ENCODE results near the gene IFRD1.

The IFRD1 gene

GRCh38 chr7:112410092-112410491, 40.2 kb upstream of the IFRD1 start:
- Histone ChIP-seq H2AFZ (no peak overlapping the region), H3K27me3 (ENCODE audit: control insufficient read depth, insufficient read depth, low read length) (no peaks in the 10 kb centered on the region), H3K9ac (no peak overlapping the region), H3K4me2 (ENCODE audit: low read length) (no peak overlapping the region), H3K4me1 (no peaks in the 10 kb centered on the region), H3K36me3 (ENCODE audit: control insufficient read depth, insufficient read depth, low read length) (no peaks in the 10 kb centered on the region), H3K9me3 (ENCODE audit: control insufficient read depth, low read length) (no peaks in the 10 kb centered on the region), H3K27ac (no peak overlapping the region), H3K4me3 (ENCODE audit: low read depth, low read length) (no peak overlapping the region), H3K79me2 (no peaks in the 10 kb centered on the region)
- no peak for TF ChIP-seq CTCF (IDR thresholded peaks at IDR 0.05)

- Histone ChIP-seq H3K36me3 (ENCODE audit: control insufficient read depth, insufficient read depth, low read length) (no peaks in the 10 kb centered on the region), H3K9me3 (ENCODE audit: control insufficient read depth, low read length) (no peaks in the 10 kb centered on the region), H2AFZ (no peak overlapping the region), H3K79me2 (no peaks in the 10 kb centered on the region), H3K4me1 (no peaks in the 10 kb centered on the region), H3K27ac (no peak overlapping the region), H3K4me2 (ENCODE audit: low read length) (no peak overlapping the region), H3K27me3 (ENCODE audit: control insufficient read depth, insufficient read depth, low read length) (no peaks in the 10 kb centered on the region), H3K4me3 (ENCODE audit: low read depth, low read length) (no peak overlapping the region), H3K9ac (no peak overlapping the region)
- TF ChIP-seq CTCF (IDR thresholded peaks at IDR 0.05) = peak; percentile 55
Observed at GRCh38 chr7:112411186-112411795, 39.0 kb upstream of the IFRD1 start.

DNA sequence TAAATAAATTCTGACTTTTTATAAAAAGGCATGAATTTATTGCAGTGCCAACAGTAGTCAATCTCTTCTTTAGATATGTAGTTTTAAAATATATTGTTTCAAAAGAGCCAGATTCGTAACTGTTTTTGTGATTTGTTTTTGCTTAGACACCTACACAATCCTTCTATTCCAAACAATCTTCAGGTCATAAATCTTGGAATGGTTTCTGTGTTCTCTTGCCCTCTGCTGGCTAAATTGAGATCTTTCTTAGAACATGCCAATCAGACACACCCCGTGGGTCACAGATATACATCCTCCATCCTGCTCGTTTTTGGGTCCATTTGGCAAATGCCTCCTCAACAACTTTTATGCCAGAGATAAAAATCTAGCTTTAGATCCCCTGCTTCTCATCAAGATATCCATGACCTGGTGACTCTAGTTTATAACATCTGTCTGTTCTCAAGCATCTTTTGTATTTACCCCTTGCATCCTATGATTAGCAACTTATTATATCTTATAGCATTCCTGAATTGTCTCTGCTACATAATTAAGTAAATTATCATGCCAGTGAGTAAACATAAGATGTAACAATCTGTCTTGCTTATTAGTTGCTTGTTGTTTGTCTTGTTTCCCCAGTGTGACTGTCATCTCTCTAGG, 35.3 kb upstream of the IFRD1 start:
- H3K79me2 ChIP-seq = no peaks in the 10 kb centered on the region
- no peaks in the 10 kb centered on the region for H3K36me3 ChIP-seq (ENCODE audit: control insufficient read depth, insufficient read depth, low read length)
- H3K27ac ChIP-seq = no peak overlapping the region
- no peak overlapping the region for H3K9ac ChIP-seq
- no peak overlapping the region for H2AFZ ChIP-seq
- TF ChIP-seq CTCF (IDR thresholded peaks at IDR 0.05) = peak; percentile 57
- no peaks in the 10 kb centered on the region for H3K27me3 ChIP-seq (ENCODE audit: control insufficient read depth, insufficient read depth, low read length)
- no peak overlapping the region for H3K4me3 ChIP-seq (ENCODE audit: low read depth, low read length)
- no peaks in the 10 kb centered on the region for H3K4me1 ChIP-seq
- no peaks in the 10 kb centered on the region for H3K9me3 ChIP-seq (ENCODE audit: control insufficient read depth, low read length)
- H3K4me2 ChIP-seq (ENCODE audit: low read length) = no peak overlapping the region

DNA sequence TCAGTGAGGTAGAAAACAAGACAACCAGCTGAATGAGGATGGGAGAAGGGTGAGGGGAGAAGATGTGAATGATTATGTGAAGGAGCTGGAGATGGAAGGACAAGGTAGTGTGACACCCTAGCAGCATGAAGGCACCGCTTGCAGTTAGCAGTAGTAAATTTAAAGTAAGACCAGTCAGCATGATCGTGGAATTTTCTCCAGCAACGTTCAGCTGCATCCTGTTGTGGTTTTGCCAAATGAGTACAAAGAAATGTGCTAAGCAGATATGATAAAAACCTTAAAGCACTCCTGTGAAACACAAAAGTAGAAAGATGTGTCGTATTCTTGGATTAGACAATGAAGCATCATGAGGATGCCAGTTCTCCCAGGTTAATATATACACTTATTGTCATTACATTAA, 34.1 kb upstream of the IFRD1 start:
- Histone ChIP-seq H3K36me3 (ENCODE audit: control insufficient read depth, insufficient read depth, low read length) (no peaks in the 10 kb centered on the region), H3K27ac (no peak overlapping the region), H3K9me3 (ENCODE audit: control insufficient read depth, low read length) (no peaks in the 10 kb centered on the region), H3K4me1 (no peaks in the 10 kb centered on the region), H3K9ac (no peak overlapping the region), H3K27me3 (ENCODE audit: control insufficient read depth, insufficient read depth, low read length) (no peaks in the 10 kb centered on the region), H3K79me2 (no peaks in the 10 kb centered on the region), H2AFZ (no peak overlapping the region), H3K4me3 (ENCODE audit: low read depth, low read length) (no peak overlapping the region), H3K4me2 (ENCODE audit: low read length) (no peak overlapping the region)
- TF ChIP-seq CTCF (IDR thresholded peaks at IDR 0.05) = no peak

Measured in parathyroid adenoma (tissue), 2 donors.